ENCODE data around the gene NMRAL1.

NMRAL1 gene

DNA sequence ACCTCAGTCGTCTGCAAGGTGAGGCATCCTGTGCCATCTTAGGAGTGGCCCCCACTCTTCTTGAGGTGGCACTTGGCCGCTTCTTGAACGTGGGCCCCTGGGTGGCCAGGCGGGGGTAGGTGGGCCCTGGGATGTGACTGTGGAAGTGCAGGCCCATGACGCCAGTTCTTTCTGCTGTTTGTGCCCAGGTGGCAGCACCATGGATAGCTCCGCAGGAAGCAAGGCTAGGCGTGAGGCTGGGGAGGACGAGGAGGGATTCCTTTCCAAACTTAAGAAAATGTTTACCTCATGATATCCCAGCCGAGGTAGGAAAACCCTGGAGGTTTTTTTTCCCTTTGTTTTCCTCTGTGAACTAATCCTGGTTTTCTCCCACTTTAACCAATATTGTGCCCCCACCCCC is 19.8 kb downstream of the NMRAL1 start:
- H3K4me3 ChIP-seq (ENCODE audit: low read depth in 1 of 5, low read length in 5 of 5) = no peak overlapping the region
- H3K36me3 ChIP-seq (ENCODE audit: control insufficient read depth in 5 of 5, insufficient read depth in 5 of 5, low read length in 5 of 5) = peaks cover 0 to 86% (median 66%) of the 10 kb centered on the region in 5 donors
- no peaks in the 10 kb centered on the region for H3K9me3 ChIP-seq (ENCODE audit: control insufficient read depth in 5 of 5, low read length in 5 of 5)
- H3K27ac ChIP-seq (ENCODE audit: low read depth, low read length) = no peak overlapping the region
- no peak overlapping the region for H3K9ac ChIP-seq (ENCODE audit: low read length in 5 of 5)
- no peaks in the 10 kb centered on the region for H3K27me3 ChIP-seq (ENCODE audit: control insufficient read depth in 5 of 5, insufficient read depth in 4 of 5, low read length in 5 of 5)
- H3K4me1 ChIP-seq (ENCODE audit: control insufficient read depth in 5 of 5, insufficient read depth in 5 of 5, low read length in 5 of 5) = peaks cover 0 to 8% (median 6%) of the 10 kb centered on the region in 5 donors

DNA sequence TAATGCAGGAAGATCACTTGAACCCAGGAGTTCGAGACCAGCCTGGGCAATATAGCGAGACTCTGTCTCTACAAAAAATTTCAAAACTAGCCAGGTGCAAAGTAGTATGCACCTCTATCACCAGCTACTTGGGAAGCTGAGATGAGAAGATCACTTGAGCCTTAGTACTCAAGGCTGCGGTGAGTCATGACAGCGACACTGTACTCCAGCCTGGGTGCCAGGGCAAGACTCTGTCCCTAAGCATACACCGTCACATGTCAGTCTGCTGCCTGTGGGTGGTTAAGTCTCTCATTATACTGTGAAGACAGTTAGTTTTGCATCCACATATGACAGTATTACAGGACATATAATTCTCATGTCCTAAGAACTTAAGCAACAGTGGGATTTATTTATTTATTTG is 21.8 kb downstream of the NMRAL1 start:
- Histone ChIP-seq H3K36me3 (ENCODE audit: control insufficient read depth in 5 of 5, insufficient read depth in 5 of 5, low read length in 5 of 5) (peaks cover 0 to 93% (median 80%) of the 10 kb centered on the region in 5 donors), H3K4me1 (ENCODE audit: control insufficient read depth in 5 of 5, insufficient read depth in 5 of 5, low read length in 5 of 5) (no peaks in the 10 kb centered on the region), H3K27me3 (ENCODE audit: control insufficient read depth in 5 of 5, insufficient read depth in 4 of 5, low read length in 5 of 5) (no peaks in the 10 kb centered on the region), H3K27ac (ENCODE audit: low read depth, low read length) (no peak overlapping the region), H3K9ac (ENCODE audit: low read length in 5 of 5) (no peak overlapping the region), H3K4me3 (ENCODE audit: low read depth in 1 of 5, low read length in 5 of 5) (no peak overlapping the region), H3K9me3 (ENCODE audit: control insufficient read depth in 5 of 5, low read length in 5 of 5) (no peaks in the 10 kb centered on the region)

- peaks cover 0 to 94% (median 79%) of the 10 kb centered on the region in 5 donors for H3K36me3 ChIP-seq (ENCODE audit: control insufficient read depth in 5 of 5, insufficient read depth in 5 of 5, low read length in 5 of 5)
- H3K27ac ChIP-seq (ENCODE audit: low read depth, low read length) = no peak overlapping the region
Measured at GRCh38 chr16:4450931-4451519, 23.4 kb downstream of the NMRAL1 start.

GRCh38 chr16:4450430-4450829 is 24.0 kb downstream of the NMRAL1 start:
- no peak overlapping the region for H3K4me3 ChIP-seq (ENCODE audit: low read depth in 1 of 5, low read length in 5 of 5)
- no peak overlapping the region for H3K27ac ChIP-seq (ENCODE audit: low read depth, low read length)
- no peak overlapping the region for H3K9ac ChIP-seq (ENCODE audit: low read length in 5 of 5)
- H3K27me3 ChIP-seq (ENCODE audit: control insufficient read depth in 5 of 5, insufficient read depth in 4 of 5, low read length in 5 of 5) = no peaks in the 10 kb centered on the region
- H3K9me3 ChIP-seq (ENCODE audit: control insufficient read depth in 5 of 5, low read length in 5 of 5) = no peaks in the 10 kb centered on the region
- H3K36me3 ChIP-seq (ENCODE audit: control insufficient read depth in 5 of 5, insufficient read depth in 5 of 5, low read length in 5 of 5) = peaks cover 0 to 94% (median 78%) of the 10 kb centered on the region in 5 donors
- H3K4me1 ChIP-seq (ENCODE audit: control insufficient read depth in 5 of 5, insufficient read depth in 5 of 5, low read length in 5 of 5) = no peaks in the 10 kb centered on the region

More at GRCh38 chr16:4450931-4451519, 23.4 kb downstream of the NMRAL1 start:
- Histone ChIP-seq H3K9ac (ENCODE audit: low read length in 5 of 5) (no peak overlapping the region), H3K27me3 (ENCODE audit: control insufficient read depth in 5 of 5, insufficient read depth in 4 of 5, low read length in 5 of 5) (no peaks in the 10 kb centered on the region), H3K4me3 (ENCODE audit: low read depth in 1 of 5, low read length in 5 of 5) (no peak overlapping the region), H3K4me1 (ENCODE audit: control insufficient read depth in 5 of 5, insufficient read depth in 5 of 5, low read length in 5 of 5) (no peaks in the 10 kb centered on the region), H3K9me3 (ENCODE audit: control insufficient read depth in 5 of 5, low read length in 5 of 5) (no peaks in the 10 kb centered on the region)

DNA sequence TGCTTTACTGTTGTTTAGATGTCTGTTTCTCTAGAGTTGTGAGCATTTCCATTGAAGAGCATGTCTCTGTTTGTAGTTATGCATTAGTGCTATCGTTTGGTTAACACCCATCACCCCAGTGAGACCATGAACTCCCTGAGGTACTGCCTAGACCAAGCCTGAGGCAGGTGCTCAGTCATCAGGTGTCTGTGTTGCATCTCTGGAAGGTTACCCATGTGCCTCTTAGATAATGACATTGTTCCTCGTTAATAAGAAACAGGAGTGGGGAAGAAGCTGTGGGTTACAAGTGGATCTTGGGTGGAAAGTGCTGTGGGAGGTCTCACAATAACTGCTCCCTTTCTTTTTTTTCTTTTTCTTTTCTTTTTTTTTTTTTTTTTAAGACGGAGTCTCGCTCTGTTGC is 30.4 kb downstream of the NMRAL1 start:
- Histone ChIP-seq H3K4me1 (ENCODE audit: control insufficient read depth in 5 of 5, insufficient read depth in 5 of 5, low read length in 5 of 5) (no peaks in the 10 kb centered on the region), H3K9me3 (ENCODE audit: control insufficient read depth in 5 of 5, low read length in 5 of 5) (no peaks in the 10 kb centered on the region), H3K27me3 (ENCODE audit: control insufficient read depth in 5 of 5, insufficient read depth in 4 of 5, low read length in 5 of 5) (no peaks in the 10 kb centered on the region), H3K4me3 (ENCODE audit: low read depth in 1 of 5, low read length in 5 of 5) (no peak overlapping the region), H3K27ac (ENCODE audit: low read depth, low read length) (no peak overlapping the region), H3K36me3 (ENCODE audit: control insufficient read depth in 5 of 5, insufficient read depth in 5 of 5, low read length in 5 of 5) (peaks cover 11 to 93% (median 85%) of the 10 kb centered on the region in 5 donors), H3K9ac (ENCODE audit: low read length in 5 of 5) (no peak overlapping the region)

DNA sequence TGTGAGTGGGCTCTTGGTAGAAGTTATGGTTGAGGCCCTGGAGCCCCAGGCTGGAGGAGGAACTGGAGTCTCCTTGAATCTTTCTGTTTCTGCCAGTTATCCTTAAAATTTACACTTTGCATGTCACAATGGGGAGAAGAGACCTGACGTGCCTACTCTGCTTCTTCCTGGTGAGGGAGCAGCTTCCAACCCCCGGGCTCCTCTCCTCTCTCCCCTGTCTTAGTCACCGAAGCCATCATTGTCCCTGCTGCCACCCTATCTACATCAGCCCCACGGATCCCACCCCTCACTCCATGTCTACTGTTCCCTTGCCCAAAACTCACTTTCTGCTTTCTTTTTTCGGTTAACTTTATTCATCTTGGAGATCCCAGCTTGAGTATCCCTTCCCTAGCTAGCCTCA is 31.2 kb downstream of the NMRAL1 start:
- peaks cover 11 to 89% (median 79%) of the 10 kb centered on the region in 5 donors for H3K36me3 ChIP-seq (ENCODE audit: control insufficient read depth in 5 of 5, insufficient read depth in 5 of 5, low read length in 5 of 5)
- H3K9me3 ChIP-seq (ENCODE audit: control insufficient read depth in 5 of 5, low read length in 5 of 5) = no peaks in the 10 kb centered on the region
- no peak overlapping the region for H3K27ac ChIP-seq (ENCODE audit: low read depth, low read length)

DNA sequence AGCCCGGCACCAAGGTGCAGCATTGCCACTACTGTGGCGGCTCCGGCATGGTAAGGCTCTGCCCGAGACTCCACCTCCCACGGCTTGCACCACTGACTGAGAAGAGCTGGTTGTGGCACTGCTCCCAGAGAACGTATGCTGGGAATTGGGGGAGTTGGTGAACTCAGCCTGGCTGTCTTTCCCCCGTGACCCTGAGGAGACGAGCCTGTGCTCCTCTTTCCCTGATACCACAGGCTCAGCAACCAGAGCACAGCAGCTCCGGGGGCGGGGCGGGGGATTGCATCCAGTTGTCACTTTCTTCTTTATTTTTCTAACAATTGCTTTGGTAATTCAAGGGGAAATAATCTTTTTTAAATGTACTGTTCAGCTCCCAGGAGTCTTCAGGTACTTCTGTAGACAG is 32.1 kb downstream of the NMRAL1 start:
- H3K4me3 ChIP-seq (ENCODE audit: low read depth in 1 of 5, low read length in 5 of 5) = no peak overlapping the region

More for the DNA sequence above, 31.2 kb downstream of the NMRAL1 start:
- no peak overlapping the region for H3K4me3 ChIP-seq (ENCODE audit: low read depth in 1 of 5, low read length in 5 of 5)
- no peaks in the 10 kb centered on the region for H3K27me3 ChIP-seq (ENCODE audit: control insufficient read depth in 5 of 5, insufficient read depth in 4 of 5, low read length in 5 of 5)
- no peaks in the 10 kb centered on the region for H3K4me1 ChIP-seq (ENCODE audit: control insufficient read depth in 5 of 5, insufficient read depth in 5 of 5, low read length in 5 of 5)
- H3K9ac ChIP-seq (ENCODE audit: low read length in 5 of 5) = no peak overlapping the region

DNA sequence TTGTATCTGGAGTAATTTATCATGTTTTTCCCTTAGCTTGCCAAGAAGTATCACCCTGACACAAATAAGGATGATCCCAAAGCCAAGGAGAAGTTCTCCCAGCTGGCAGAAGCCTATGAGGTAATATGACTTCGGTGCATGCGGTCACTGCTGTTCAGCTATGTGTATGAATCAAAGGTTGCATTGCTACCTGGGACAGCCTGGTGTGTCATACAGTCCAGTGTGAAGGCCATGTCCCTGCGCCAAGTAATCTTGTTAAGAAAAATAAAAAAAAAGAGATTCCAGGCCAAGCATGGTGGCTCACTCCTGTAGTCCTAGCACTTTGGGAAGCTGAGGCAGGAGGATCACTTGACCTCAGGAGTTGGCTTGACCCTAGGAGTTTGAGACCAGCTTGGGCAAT is 37.1 kb downstream of the NMRAL1 start:
- Histone ChIP-seq H3K9ac (ENCODE audit: low read length in 5 of 5) (no peak overlapping the region), H3K27me3 (ENCODE audit: control insufficient read depth in 5 of 5, insufficient read depth in 4 of 5, low read length in 5 of 5) (no peaks in the 10 kb centered on the region), H3K9me3 (ENCODE audit: control insufficient read depth in 5 of 5, low read length in 5 of 5) (no peaks in the 10 kb centered on the region), H3K4me3 (ENCODE audit: low read depth in 1 of 5, low read length in 5 of 5) (no peak overlapping the region), H3K27ac (ENCODE audit: low read depth, low read length) (no peak overlapping the region), H3K4me1 (ENCODE audit: control insufficient read depth in 5 of 5, insufficient read depth in 5 of 5, low read length in 5 of 5) (no peaks in the 10 kb centered on the region), H3K36me3 (ENCODE audit: control insufficient read depth in 5 of 5, insufficient read depth in 5 of 5, low read length in 5 of 5) (peaks cover 19 to 67% (median 54%) of the 10 kb centered on the region in 5 donors)

More for the DNA sequence above, 32.1 kb downstream of the NMRAL1 start:
- no peak overlapping the region for H3K27ac ChIP-seq (ENCODE audit: low read depth, low read length)
- no peak overlapping the region for H3K9ac ChIP-seq (ENCODE audit: low read length in 5 of 5)
- no peaks in the 10 kb centered on the region for H3K4me1 ChIP-seq (ENCODE audit: control insufficient read depth in 5 of 5, insufficient read depth in 5 of 5, low read length in 5 of 5)
- no peaks in the 10 kb centered on the region for H3K9me3 ChIP-seq (ENCODE audit: control insufficient read depth in 5 of 5, low read length in 5 of 5)
- H3K27me3 ChIP-seq (ENCODE audit: control insufficient read depth in 5 of 5, insufficient read depth in 4 of 5, low read length in 5 of 5) = no peaks in the 10 kb centered on the region
- peaks cover 11 to 89% (median 77%) of the 10 kb centered on the region in 5 donors for H3K36me3 ChIP-seq (ENCODE audit: control insufficient read depth in 5 of 5, insufficient read depth in 5 of 5, low read length in 5 of 5)

- Histone ChIP-seq H3K36me3 (ENCODE audit: control insufficient read depth in 5 of 5, insufficient read depth in 5 of 5, low read length in 5 of 5) (peaks cover 11 to 56% (median 41%) of the 10 kb centered on the region in 5 donors), H3K27ac (ENCODE audit: low read depth, low read length) (no peak overlapping the region), H3K9ac (ENCODE audit: low read length in 5 of 5) (no peak overlapping the region), H3K27me3 (ENCODE audit: control insufficient read depth in 5 of 5, insufficient read depth in 4 of 5, low read length in 5 of 5) (no peaks in the 10 kb centered on the region), H3K4me1 (ENCODE audit: control insufficient read depth in 5 of 5, insufficient read depth in 5 of 5, low read length in 5 of 5) (no peaks in the 10 kb centered on the region), H3K9me3 (ENCODE audit: control insufficient read depth in 5 of 5, low read length in 5 of 5) (no peaks in the 10 kb centered on the region), H3K4me3 (ENCODE audit: low read depth in 1 of 5, low read length in 5 of 5) (no peak overlapping the region)
Measured at GRCh38 chr16:4435337-4436067, 38.9 kb downstream of the NMRAL1 start.
